Hematopoietic multipotent progenitor cell treated with erythropoietin and hydrocortisone succinate and interleukin-3 and kit ligand, for 8 days (in vitro differentiated cells): Measurements from ENCODE around the gene SEC23A.
A peak's percentile ranks its signal among the peaks of the same experiment; 100 is the strongest.
"Not testable (repeated sequence)": the region's sequence is repeated elsewhere in the genome, so short reads cannot be mapped to it uniquely, and the experiment has no call there.

Experiments used
- DNase-seq: peaks from one replicate; pipeline ENCODE4 v3.0.0-alpha.2; 2015

Gene SEC23A

DNA sequence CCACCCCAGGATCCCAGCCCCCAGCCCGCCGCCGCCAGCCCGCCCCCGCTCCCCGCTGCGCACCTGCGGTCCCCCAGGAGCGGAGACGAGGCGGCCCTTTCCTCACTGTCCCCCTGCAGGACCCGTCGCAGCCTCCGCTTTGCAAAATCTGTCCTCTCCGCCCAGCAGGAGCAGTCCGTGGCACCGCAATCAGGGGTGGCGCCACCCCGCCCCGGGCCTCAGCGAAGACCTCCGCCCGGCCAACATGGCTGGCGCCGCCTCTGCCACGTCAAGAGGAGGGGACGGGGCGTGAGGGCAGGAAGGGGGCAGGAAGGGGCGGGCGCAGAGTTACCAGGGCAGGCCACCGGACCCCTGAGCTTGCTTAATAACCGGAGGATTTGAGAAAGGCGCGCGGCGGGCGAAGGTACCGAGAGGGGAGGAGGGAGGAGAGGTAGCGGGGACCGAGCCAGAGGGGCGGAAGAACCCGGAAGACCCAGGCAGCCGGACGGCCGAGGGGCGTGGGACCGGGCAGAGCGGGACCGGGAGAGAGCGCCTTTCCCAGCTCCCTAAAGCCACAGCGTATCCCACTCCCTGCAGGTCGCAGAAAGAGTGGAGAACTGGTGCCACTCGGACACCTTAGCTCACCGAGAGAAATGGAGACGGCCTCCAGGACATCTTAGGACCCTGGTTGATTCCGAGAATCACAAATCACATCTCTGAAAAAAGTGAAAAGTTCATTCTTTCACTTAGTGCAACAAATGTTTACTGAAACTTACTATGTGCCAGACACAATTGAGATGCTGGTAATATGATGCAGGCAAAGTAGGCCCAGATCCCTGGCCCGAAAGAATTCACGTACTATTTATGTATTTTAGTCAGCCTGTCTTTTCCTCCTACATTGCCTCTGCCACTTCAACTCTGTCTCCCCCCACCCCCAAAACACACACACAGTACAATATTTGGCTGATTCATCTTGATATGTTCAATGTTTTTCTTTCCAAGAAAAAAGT is at the start of gene SEC23A:
SEC23A (minus strand) TSS at position 267 of the 989 bp plus-strand sequence. CDS start 7,117 bp downstream, outside the sequence.
- peak; percentile 75 for DNase-seq

DNA sequence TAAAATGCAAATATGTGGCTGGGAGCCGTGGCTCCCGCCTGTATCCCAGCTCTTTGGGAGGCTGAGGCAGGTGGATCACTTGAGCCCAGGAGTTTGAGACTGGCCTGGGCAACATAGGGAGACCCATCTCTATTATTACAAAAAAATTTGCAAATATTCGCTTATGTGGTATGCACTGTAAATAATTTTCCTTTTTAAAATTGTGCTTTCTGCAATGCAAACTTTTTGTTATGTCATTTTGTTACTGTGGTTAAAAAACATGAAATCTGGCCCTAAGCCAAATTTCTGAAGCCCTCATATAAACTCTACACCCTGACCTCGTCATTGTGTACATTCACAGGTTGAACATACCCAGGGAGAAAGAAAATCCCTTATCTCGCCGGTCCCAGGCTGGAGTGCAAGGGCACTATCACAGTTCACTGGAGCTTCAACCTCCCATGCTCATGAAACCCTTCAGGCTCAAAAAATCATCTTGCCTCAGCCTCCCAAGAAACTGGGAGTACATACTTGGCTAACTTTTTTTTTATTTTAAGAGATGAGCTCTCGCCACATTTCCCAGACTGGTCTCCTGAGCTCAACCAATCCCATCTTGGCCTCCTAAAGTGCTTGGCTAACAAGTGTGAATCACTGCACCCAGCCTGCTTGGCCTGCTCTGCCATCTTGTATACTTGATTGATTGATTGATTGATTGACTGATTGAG is 42.4 kb upstream of the SEC23A start:
- DNase-seq, result peak; percentile 98

DNA sequence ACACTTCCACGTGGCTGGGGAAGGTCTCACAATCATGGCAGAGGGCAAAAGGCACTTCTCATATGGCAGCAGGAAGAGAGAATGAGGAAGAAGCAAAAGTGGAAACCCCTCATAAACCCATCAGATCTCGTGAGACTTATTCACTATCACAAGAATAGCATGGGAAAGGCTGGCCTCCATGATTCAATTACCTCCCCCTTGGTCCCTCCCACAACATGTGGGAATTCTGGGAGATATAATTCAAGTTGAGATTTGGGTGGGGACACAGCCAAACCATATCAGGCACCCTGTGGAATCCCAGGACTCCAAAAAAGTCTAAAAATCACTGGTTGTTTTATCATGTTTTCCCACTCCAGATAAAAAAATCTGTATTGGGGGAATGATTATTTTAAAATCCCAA is 40.2 kb upstream of the SEC23A start:
- not testable (repeated sequence) for DNase-seq

DNA sequence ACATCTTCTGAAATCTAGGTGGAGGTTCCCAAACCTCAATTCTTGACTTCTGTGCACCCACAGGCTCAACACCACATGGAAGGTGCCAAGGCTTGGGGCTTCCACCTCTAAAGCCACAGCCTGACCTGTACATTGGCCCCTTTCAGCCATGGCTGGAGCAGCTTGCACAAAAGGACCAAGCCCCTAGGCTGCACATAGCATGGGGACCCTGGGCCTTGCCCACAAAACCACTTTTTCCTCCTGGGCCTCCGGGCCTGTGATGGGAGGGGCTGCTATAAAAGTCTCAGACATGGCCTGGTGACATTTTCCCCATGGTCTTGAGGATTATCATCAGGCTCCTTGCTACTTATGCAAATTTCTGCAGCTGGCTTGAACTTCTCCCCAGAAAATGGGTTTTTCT is 38.6 kb upstream of the SEC23A start:
- not testable (repeated sequence) for DNase-seq

DNA sequence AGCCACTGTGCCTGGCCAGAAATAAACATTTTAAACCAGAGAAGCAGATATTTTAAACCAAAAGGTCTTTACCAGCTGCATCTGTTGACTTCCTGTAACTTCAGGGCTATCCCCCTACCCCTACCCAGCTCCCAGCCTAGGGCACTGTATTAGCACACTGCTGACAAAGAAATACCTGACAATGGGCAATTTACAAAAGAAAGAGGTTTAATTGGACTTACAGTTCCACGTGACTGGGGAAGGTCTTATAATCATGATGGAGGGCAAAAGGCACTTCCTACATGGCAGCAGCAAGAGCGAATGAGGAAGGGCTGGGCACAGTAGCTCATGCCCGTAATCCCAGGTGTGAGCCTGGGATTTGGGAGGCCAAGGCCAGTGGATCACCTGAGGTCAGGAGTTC is 37.1 kb upstream of the SEC23A start:
- no peak for DNase-seq

DNA sequence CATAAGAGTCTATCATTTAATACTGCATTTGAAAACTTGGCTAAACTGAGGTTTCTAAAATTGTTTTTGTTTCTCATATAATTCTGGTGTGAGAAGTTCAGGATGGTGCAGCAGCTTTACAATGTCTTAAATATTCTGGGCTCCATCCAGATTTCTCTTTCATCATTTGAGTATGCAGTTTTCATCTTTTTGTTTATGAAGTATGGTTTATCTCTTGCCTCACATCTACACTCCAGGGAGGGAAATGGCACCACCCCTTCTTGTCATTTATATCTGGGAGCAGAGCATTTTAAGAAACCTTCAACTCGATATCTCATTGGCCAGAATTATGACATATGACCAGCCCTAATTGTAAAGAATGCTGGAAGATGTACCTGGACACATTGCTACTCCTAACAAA is 35.4 kb upstream of the SEC23A start:
- peak; percentile 30 for DNase-seq

DNA sequence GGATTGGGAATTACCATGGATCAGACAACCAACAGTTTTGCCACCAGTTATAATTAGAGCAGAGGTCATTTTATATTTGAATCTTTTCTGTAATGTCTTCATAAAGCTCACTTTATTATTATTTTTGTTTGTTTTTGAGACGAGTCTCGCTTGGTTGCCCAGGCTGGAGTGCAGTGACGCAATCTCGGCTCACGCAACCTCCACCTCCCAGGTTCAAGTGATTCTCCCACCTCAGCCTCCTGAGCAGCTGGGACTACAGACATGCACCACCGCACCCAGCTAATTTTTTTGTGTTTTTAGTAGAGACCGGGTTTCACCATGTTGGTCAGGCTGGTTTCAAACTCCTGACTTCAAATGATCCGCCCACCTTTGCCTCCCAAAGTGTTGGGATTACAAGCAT is 34.8 kb upstream of the SEC23A start:
- DNase-seq, result not testable (repeated sequence)

DNA sequence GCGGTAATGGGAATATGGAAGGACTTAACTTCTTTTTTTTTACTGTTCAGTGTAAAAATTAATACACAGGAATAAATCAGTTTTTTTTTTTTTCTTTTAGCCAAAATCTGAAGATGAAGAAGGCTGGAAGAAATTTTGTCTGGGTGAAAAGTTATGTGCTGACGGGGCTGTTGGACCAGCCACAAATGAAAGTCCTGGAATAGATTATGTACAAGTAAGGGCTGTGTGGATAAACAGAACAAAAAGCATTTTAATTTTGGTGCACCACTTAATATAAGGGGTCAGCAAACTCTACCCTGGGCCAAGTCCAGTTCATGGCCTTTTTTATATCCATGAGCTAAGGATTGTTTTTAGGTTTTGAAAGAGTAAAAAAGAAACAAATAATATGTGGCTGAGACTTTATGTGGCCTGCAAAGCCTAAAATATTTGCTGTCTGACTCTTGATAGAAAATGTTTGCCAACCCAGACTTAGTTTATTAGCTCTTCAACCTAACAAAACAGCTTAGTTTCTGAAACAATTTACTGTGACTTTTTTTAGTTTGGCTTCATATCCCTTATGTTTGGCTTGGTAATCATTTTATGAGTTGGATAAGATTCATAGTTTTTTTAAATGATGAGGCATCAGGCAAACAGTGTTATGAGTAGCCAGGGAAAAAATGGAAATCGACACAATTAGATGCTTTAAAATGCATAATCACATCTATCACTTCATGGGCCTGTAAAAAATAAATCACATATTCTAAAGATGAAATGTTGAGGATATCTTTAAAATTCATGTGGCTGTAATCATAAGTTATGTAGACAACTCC is 19.5 kb upstream of the SEC23A start:
- DNase-seq, result no peak

DNA sequence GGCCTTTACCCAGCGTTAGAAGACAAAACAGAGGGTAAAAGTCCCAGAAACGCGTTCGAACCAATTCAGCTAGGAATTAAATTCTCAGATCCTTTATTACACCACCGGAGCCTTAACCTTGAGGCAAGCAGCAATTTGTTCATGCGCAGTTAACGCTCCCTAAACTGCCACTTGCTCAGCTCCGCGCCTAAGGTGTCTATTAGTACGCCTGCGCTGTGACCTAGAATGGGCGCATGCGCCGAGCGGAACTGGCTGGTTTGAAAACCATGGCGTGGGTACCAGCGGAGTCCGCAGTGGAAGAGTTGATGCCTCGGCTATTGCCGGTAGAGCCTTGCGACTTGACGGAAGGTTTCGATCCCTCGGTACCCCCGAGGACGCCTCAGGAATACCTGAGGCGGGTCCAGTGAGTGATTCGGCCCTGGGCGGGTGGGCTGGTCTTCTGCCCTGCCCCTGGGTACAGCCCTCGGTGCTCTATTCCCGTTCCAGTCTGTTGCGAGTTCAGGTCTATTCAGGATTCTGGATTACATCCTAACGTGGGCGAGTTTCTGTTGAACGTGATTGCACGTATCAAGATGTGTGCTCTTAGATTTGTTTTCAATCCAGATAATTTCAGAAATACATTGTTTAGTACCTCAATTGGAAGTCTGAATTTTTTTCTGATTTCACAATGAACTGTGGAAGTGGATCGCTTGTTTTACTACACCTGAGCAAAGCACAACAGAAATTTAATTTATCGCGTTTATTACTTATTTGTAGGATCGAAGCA is 11.2 kb upstream of the SEC23A start, which contains the start of gene GEMIN2:
GEMIN2 (plus strand) TSS at position 251 of the 766 bp plus-strand sequence; CDS start at position 267, 16 bp downstream.
- peak; percentile 97 for DNase-seq

DNA sequence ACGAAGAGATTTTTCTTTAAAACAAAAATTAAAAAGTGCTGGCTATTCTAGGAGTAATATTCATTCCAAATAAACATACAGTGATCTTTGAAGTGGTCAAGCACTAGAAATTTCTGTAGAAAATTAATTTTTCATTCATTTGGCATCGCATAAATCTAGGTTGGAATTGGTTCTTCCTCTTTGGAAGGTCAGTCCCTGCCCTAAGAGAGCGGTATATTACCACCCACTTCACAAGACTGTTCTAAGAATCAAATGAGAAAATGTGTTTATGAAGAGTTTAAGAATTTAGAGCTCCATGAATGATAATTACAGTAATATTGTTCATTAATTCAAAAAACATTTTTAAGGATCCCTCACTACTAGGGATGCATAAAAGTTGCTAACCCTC is 10.6 kb upstream of the SEC23A start:
- no peak for DNase-seq

DNA sequence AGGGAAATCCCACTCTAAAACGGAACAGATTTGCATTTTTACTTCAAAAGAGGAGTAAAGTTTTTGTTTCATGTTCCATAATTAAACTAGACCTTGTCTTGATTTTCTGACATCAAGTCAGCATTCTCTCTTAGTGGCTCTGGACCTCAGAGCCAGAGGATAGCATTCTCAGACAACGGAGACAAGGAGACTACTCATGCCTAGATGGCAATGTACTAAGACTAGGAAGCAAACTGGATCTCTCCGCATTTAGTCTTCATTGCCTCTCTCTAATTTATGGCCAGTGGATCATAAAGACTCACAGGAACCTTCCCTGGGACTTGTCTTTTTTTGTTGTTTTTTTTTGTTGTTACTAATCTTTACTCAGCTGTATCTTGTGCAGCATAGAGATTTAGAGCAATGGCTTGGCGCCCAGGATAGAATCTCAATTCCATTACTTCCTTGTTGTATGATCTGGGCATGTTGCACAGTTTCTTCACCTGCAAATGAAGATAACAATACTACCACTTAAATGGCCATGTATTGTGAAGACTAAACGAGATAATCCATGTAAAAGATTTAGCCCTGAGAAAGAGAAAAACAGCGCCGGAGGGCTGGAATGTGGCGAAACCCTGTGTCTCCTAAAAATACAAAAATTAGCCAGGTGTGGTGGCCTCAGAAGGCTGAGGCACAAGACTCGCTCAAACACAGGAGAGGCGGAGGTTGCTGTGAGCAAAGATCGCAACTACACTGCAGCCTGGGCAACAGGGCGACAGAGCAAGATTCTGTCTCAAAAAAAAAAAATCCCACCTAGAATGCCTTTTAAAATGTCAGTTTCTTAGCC is 7.1 kb upstream of the SEC23A start:
- DNase-seq, result peak; percentile 33

DNA sequence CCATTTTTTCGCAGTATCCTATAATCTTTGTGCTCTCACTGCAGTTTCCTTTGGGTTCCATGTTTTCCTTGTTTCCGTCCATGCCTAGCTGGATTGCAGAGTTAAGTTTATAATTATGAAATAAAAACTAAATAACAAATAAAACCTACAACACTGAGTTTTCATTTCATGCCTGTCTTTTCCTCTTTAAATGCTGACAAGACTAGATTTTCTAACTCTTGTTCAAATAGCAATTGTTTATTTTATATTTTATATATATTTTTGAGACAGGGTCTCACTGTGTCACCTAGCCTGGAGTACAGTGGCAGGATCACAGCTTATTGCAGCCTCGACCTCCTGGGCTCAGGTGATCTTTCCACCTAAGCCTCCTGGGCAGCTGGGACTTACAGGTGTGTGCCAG is 5.8 kb upstream of the SEC23A start:
- no peak for DNase-seq

DNA sequence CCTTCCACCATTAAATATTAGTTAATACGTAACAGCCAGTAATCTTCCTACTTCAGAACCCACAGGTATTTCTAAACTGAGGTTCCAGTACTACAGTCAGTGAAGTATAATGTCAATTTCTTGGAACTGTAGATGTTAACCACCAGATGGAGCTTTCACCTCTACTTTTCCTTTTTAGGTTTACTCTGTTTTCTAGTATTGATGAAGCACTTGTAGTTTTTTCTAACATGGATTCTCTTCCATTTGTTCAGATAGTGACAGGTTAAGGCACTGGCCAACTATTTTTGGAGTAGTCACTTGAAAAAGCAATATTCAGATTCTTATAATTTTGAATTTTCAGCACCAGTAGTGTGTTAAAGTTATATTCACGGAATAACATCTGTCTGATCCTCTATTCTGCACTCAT is 4.6 kb upstream of the SEC23A start:
- peak; percentile 71 for DNase-seq

DNA sequence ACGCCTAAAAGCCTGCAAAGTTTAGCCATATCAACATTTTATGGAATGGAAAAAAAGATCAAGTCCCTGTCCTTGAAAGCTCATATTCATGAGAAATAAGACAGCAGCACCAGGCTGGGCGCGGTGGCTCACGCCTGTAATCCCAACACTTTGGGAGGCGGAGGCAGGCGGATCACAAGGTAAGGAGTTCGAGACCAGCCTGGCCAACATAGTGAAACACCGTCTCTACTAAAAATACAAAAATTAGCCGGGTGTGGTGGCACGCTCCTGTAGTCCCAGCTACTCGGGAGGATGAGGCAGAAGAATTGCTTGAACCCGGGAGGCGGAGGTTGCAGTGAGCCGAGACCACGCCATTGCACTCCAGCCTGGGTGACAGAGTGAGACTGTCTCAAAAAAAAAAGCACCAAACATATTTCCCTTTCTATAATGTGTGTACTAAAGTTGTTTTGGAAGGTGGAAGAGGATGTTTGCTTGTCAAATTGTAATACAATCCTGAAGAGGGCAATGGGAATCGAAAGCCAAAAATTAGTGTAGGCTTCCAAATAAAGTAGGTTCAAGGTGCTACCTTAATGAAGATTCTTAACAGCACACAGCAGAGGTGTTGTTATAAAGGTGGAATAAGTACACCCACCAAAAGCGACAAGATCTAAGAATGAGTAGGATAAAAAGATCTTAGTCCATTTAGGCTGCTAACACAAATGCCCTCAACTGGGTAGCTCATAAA is 1.2 kb upstream of the SEC23A start:
- not testable (repeated sequence) for DNase-seq

DNA sequence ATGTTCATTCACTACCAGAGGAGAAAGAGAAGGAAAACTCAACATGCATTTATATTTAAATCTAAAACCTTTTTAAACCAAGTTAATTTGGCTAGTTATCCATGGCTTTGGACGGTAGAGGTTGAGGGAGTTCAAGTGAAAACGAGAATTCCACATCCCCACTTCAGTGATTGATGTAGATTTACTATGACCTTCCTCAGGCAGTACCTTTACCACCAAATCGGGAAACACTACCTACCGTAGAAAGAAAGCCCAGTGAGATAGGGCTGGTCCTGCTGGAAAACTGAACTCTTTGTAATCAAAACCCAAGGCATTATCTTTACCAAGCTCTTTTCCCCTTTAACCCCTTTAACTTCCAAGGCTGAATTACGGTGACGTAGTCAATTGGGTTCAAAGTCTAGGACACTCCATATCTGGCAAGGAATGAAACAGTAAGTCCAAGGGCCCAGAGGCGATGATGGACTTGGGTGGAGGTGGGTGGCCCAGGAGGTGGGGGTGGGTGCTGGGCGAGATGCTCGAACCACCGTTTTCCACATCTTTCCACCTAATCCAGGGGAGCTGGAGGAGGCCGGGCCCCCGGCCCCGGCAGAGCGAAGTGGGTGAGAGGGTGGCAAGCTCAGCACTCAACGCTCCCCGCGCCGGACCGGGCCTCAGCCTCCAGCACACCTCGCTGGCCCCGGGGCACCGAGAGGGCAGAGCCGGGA is 618 bp downstream of the SEC23A start:
- peak; percentile 20 for DNase-seq

DNA sequence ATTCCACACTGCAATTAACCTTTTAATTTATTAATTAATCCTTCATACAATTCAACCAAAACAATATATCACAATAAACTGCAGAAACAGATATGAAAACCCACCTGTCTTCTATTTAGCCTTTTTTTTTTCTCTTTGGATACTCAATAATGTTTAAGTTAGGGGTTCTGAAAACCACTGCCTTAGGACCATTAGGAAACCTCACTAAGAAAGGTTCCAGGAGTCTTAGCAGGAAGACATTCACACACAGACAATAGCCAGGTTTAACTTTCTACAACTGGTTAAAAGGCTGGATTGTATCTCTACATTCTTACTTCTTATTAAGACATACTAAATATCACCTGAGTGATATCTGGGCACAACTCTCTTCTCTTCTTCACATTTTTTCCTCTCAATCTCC is 3.3 kb downstream of the SEC23A start:
- DNase-seq, result no peak

DNA sequence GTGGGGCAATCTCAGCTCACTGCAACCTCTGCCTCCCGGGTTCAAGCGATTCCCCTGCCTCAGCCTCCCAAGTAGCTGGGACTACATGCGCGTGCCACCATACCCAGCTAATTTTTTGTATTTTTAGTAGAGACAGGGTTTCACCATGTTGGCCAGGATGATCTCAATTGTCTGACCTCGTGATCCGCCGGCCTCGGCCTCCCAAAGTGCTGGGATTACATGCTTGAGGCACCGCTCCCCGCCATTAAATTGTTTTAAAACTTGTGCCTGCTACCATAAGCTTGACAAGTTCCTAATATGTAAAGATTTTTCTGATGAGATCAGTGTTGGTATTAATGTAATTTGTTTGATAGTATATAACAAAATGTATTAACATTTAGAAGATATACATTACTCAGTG is 3.8 kb downstream of the SEC23A start:
- not testable (repeated sequence) for DNase-seq

DNA sequence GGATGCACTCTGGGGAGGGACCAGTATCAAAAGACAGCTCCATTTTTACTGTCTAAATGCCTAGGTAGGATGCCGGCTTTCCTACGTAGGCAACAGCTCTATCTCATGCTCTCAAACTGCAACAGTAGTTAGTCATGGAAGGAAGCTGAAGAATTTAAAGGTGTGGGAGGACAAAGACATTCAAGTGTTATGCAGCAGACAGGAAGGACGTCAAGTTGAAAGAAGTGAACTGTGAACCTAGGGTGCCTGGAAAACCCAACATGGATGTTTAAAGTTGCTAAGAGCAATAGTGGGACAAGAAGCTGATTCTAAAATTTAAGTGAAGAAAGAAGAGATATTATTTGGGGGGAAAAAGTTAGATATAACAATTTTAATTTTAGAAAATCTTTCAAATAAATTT is 5.9 kb downstream of the SEC23A start:
- no peak for DNase-seq

DNA sequence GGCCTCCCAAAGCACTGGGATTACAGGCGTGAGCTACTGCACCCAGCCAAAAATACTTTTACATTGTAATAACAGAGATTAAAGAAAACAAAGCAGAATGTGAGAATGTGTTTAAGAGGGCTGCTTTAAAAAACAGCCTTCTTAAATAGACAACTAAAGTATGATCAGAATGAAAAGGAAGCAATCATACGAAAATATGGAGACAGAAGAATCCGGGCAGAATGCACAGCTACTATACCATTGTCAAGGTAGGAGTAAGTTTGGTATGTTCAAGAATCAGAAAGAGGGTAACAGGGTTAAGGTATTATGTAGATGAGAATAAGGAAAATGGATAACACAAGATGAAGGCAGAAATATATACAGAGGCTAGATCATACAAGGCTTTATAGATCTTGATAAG is 8.5 kb downstream of the SEC23A start:
- DNase-seq, result no peak

DNA sequence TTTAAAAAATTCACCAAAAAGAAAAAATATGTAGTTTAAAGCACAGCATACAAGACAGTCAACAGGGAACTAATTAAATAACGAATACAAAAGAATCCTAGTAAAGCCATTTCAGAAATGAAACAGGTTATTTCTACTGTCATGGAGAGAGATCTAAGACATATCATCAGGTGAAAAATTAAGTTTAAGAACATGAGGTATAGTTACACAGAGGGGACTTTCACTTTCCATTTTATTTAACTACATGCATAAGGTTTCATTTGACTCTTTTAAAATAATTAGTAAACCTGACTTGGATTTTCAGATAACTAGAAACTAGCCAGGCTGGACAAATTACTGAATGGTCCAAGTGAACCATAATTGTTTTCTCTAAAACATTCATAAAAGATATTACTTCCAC is 11.3 kb downstream of the SEC23A start:
- DNase-seq, result no peak
